A673 (cell line): Measurements from ENCODE around the gene THSD7B.

Experiments used
- EZH2 ChIP-seq: fragments of 200-600 bp; sonication (generic); IDR thresholded peaks from 2 replicates; pipeline ENCODE4 v1.6.1; 2017; ENCODE audit warnings: borderline replicate concordance, low read depth, mild to moderate bottlenecking, mixed read lengths, antibody characterized with exemption, low read length; ENCODE audit not compliant: poor library complexity, severe bottlenecking
- TF ChIP-seq, protein P1 (sequence below): fragments of 300-800, 200-600 bp; sonication (generic); conservative IDR thresholded peaks from 2 replicates; pipeline ENCODE4 v1.5.1; 2017; ENCODE audit warnings: low read depth, mild to moderate bottlenecking, antibody characterized with exemption, low read length, moderate library complexity, mixed read lengths

DNA sequence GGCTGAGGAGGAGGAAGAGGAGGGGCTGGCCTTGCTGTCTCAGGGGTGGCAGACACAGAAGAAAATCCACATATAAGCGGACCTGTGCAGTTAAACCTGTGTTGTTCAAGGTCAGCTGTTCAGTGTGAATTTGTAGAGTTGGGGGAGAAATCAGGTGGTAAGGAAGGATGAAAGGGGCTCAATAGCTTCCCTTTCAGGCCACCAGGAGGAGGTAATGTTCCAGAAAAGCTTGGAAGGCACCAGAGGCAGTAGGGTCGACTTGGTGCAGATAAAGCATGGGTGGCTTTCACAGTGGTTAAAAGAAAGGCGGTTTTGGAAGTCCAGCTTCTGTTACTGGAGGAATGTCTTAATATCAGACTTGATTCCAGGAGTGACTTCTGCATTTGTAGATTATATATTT, 167.4 kb downstream of the THSD7B start:
- TF ChIP-seq, protein P1, sequence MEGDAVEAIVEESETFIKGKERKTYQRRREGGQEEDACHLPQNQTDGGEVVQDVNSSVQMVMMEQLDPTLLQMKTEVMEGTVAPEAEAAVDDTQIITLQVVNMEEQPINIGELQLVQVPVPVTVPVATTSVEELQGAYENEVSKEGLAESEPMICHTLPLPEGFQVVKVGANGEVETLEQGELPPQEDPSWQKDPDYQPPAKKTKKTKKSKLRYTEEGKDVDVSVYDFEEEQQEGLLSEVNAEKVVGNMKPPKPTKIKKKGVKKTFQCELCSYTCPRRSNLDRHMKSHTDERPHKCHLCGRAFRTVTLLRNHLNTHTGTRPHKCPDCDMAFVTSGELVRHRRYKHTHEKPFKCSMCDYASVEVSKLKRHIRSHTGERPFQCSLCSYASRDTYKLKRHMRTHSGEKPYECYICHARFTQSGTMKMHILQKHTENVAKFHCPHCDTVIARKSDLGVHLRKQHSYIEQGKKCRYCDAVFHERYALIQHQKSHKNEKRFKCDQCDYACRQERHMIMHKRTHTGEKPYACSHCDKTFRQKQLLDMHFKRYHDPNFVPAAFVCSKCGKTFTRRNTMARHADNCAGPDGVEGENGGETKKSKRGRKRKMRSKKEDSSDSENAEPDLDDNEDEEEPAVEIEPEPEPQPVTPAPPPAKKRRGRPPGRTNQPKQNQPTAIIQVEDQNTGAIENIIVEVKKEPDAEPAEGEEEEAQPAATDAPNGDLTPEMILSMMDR: peak; percentile 45
- no peak for TF ChIP-seq EZH2
